NB4 (cell line): ENCODE results near the gene JMJD8.

ENCODE experiments used
- MAX ChIP-seq: IDR thresholded peaks from 2 replicates; pipeline ENCODE4 v1.6.1; 2011; ENCODE audit warnings: low read depth, low read length
- MYC ChIP-seq: IDR thresholded peaks from 2 replicates; pipeline ENCODE4 v1.6.1; 2011; ENCODE audit warnings: low read depth, low read length
- POLR2A ChIP-seq: IDR thresholded peaks from 2 replicates; pipeline ENCODE4 v1.6.1; 2011; ENCODE audit warnings: mild to moderate bottlenecking; ENCODE audit not compliant: insufficient read length; ENCODE audit errors: extremely low read depth
- TF ChIP-seq, protein P1 (sequence below): IDR thresholded peaks from one replicate; pipeline ENCODE4 v1.5.1; 2012; ENCODE audit warnings: low read depth, low read length

GRCh38 chr16:654034-654433 lies 30.1 kb downstream of the JMJD8 start:
- TF ChIP-seq, protein P1, sequence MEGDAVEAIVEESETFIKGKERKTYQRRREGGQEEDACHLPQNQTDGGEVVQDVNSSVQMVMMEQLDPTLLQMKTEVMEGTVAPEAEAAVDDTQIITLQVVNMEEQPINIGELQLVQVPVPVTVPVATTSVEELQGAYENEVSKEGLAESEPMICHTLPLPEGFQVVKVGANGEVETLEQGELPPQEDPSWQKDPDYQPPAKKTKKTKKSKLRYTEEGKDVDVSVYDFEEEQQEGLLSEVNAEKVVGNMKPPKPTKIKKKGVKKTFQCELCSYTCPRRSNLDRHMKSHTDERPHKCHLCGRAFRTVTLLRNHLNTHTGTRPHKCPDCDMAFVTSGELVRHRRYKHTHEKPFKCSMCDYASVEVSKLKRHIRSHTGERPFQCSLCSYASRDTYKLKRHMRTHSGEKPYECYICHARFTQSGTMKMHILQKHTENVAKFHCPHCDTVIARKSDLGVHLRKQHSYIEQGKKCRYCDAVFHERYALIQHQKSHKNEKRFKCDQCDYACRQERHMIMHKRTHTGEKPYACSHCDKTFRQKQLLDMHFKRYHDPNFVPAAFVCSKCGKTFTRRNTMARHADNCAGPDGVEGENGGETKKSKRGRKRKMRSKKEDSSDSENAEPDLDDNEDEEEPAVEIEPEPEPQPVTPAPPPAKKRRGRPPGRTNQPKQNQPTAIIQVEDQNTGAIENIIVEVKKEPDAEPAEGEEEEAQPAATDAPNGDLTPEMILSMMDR, result no peak
- TF ChIP-seq POLR2A (no peak), MYC (no peak), MAX (no peak)
